Measurements from ENCODE around the gene PLEKHG4B. TPM values are rescaled to one million over a fixed set of nuclear protein-coding genes. Genes with fewer than 3 reads are reported as not detected.

Gene PLEKHG4B
- total RNA-seq, 3 donors from 2014 or later = 0.03 to 0.37 (median 0.05) TPM

GRCh38 chr5:167982-168660, 76.2 kb downstream of the PLEKHG4B start:
- peaks cover 4% of the 10 kb centered on the region for H3K27me3 Mint-ChIP-seq (ENCODE audit: low read depth)
- no peaks in the 10 kb centered on the region for H3K9me3 Mint-ChIP-seq
- no peak overlapping the region for H3K4me3 Mint-ChIP-seq
- ATAC-seq = no peak
- no peak for DNase-seq
- H3K36me3 Mint-ChIP-seq (ENCODE audit: insufficient read depth) = no peaks in the 10 kb centered on the region
- no peaks in the 10 kb centered on the region for H3K4me1 Mint-ChIP-seq (ENCODE audit: low read depth)

- H3K4me1 Mint-ChIP-seq (ENCODE audit: low read depth) = no peaks in the 10 kb centered on the region
- H3K4me3 Mint-ChIP-seq = no peak overlapping the region
- DNase-seq = no peak
- no peaks in the 10 kb centered on the region for H3K36me3 Mint-ChIP-seq (ENCODE audit: insufficient read depth)
- ATAC-seq = no peak
- peaks cover 7% of the 10 kb centered on the region for H3K27me3 Mint-ChIP-seq (ENCODE audit: low read depth)
- no peaks in the 10 kb centered on the region for H3K9me3 Mint-ChIP-seq
Observed at GRCh38 chr5:169071-169727, 77.2 kb downstream of the PLEKHG4B start.

DNA sequence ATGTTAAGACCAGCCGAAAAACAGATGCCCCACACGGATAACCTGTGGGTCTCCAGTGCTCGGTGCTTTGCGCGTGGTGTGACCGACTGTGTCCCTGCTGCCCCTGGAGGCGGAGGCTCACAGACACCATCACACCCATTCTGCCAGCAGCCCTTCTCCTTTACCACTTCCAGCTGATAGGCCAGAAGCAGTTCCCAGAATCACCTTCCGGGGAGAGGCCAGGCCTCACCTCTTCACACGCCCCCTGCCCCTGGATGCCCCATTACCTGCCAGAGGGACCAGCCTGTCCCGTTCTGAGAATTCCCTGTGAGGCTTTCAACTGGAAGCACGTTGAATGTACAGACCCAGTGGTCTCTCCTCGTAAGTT, 77.7 kb downstream of the PLEKHG4B start:
- DNase-seq = no peak
- no peak overlapping the region for H3K4me3 Mint-ChIP-seq
- no peaks in the 10 kb centered on the region for H3K9me3 Mint-ChIP-seq
- H3K36me3 Mint-ChIP-seq (ENCODE audit: insufficient read depth) = no peaks in the 10 kb centered on the region
- H3K27me3 Mint-ChIP-seq (ENCODE audit: low read depth) = peaks cover 7% of the 10 kb centered on the region
- no peak for ATAC-seq
- no peaks in the 10 kb centered on the region for H3K4me1 Mint-ChIP-seq (ENCODE audit: low read depth)

DNA sequence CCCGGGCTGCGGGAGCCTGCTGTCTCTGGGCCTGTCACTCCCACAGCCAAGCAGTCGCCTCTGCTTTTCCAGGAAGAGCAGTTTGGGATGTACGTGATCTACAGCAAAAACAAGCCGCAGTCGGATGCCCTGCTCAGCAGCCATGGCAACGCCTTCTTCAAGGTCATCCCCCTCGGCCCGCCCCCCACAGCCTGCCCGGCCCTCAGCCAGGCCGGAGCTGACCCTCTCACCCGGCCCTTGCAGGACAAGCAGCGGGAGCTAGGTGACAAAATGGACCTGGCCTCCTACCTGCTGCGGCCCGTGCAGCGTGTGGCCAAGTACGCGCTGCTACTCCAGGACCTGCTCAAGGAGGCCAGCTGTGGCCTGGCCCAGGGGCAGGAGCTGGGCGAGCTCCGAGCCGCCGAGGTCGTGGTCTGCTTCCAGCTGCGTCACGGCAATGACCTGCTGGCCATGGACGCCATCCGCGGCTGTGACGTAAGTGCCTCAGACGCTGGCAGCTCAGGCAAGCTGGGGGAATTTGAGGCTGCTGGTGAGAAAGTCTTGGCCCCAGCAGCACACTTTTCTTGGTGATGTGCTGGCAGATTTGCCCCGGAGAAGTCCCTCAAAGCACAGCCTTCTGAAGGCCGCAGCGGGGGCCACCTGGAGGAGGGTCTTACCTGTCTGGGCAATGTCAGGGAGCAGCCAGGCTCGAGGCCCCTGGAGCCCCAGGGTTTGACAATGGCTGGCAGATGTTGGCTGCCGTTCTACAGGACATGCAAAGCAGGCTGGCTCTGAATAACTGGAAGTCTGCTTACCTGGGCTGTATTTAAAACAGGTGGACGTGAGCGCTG, 79.2 kb downstream of the PLEKHG4B start:
- ATAC-seq (no peak), DNase-seq (no peak)
- Mint-ChIP-seq H3K4me1 (ENCODE audit: low read depth) (no peaks in the 10 kb centered on the region), H3K27me3 (ENCODE audit: low read depth) (peaks cover 7% of the 10 kb centered on the region), H3K36me3 (ENCODE audit: insufficient read depth) (no peaks in the 10 kb centered on the region), H3K4me3 (no peak overlapping the region), H3K9me3 (no peaks in the 10 kb centered on the region)

- Mint-ChIP-seq H3K9me3 (no peaks in the 10 kb centered on the region), H3K36me3 (ENCODE audit: insufficient read depth) (no peaks in the 10 kb centered on the region), H3K4me3 (no peak overlapping the region), H3K4me1 (ENCODE audit: low read depth) (no peaks in the 10 kb centered on the region), H3K27me3 (ENCODE audit: low read depth) (peaks cover 7% of the 10 kb centered on the region)
- no peak for DNase-seq
- ATAC-seq = no peak
Observed at GRCh38 chr5:171801-172331, 79.9 kb downstream of the PLEKHG4B start.

GRCh38 chr5:172421-172820, 80.5 kb downstream of the PLEKHG4B start:
- no peak overlapping the region for H3K4me3 Mint-ChIP-seq
- H3K36me3 Mint-ChIP-seq (ENCODE audit: insufficient read depth) = no peaks in the 10 kb centered on the region
- ATAC-seq (no peak), DNase-seq (no peak)
- H3K4me1 Mint-ChIP-seq (ENCODE audit: low read depth) = no peaks in the 10 kb centered on the region
- H3K9me3 Mint-ChIP-seq = no peaks in the 10 kb centered on the region
- H3K27me3 Mint-ChIP-seq (ENCODE audit: low read depth) = peaks cover 7% of the 10 kb centered on the region

DNA sequence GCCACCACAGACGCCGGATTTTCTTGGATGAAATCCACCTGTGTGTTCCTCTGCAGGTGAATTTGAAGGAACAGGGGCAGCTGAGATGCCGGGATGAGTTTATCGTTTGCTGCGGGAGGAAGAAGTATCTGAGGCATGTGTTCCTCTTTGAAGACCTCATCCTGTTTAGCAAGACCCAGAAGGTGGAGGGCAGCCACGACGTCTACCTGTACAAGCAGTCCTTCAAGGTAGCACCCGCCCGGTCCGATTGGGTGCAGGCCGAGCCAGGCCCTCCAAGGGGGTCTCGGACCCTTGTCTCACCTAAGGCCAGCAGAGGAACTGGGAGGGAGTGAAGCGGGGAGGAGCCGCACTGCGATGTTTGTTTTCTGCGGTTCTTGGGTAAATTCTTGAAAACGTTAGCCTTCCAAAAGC, 80.9 kb downstream of the PLEKHG4B start:
- H3K4me1 Mint-ChIP-seq (ENCODE audit: low read depth) = no peaks in the 10 kb centered on the region
- no peaks in the 10 kb centered on the region for H3K9me3 Mint-ChIP-seq
- DNase-seq (no peak), ATAC-seq (no peak)
- H3K4me3 Mint-ChIP-seq = no peak overlapping the region
- peaks cover 7% of the 10 kb centered on the region for H3K27me3 Mint-ChIP-seq (ENCODE audit: low read depth)
- no peaks in the 10 kb centered on the region for H3K36me3 Mint-ChIP-seq (ENCODE audit: insufficient read depth)

GRCh38 chr5:173392-174290, 81.7 kb downstream of the PLEKHG4B start:
- no peak for ATAC-seq
- no peaks in the 10 kb centered on the region for H3K4me1 Mint-ChIP-seq (ENCODE audit: low read depth)
- H3K36me3 Mint-ChIP-seq (ENCODE audit: insufficient read depth) = no peaks in the 10 kb centered on the region
- no peak for DNase-seq
- no peaks in the 10 kb centered on the region for H3K9me3 Mint-ChIP-seq
- no peak overlapping the region for H3K4me3 Mint-ChIP-seq
- peaks cover 7% of the 10 kb centered on the region for H3K27me3 Mint-ChIP-seq (ENCODE audit: low read depth)

GRCh38 chr5:174291-174600, 82.3 kb downstream of the PLEKHG4B start:
- Mint-ChIP-seq H3K36me3 (ENCODE audit: insufficient read depth) (no peaks in the 10 kb centered on the region), H3K4me1 (ENCODE audit: low read depth) (no peaks in the 10 kb centered on the region), H3K27me3 (ENCODE audit: low read depth) (peaks cover 7% of the 10 kb centered on the region), H3K9me3 (no peaks in the 10 kb centered on the region), H3K4me3 (no peak overlapping the region)
- DNase-seq (no peak), ATAC-seq (no peak)

- H3K4me3 Mint-ChIP-seq = no peak overlapping the region
- H3K9me3 Mint-ChIP-seq = no peaks in the 10 kb centered on the region
- no peak for DNase-seq
- H3K27me3 Mint-ChIP-seq (ENCODE audit: low read depth) = peaks cover 7% of the 10 kb centered on the region
- no peaks in the 10 kb centered on the region for H3K4me1 Mint-ChIP-seq (ENCODE audit: low read depth)
- H3K36me3 Mint-ChIP-seq (ENCODE audit: insufficient read depth) = no peaks in the 10 kb centered on the region
- ATAC-seq = no peak
Observed at GRCh38 chr5:174876-175465, 83.0 kb downstream of the PLEKHG4B start.

DNA sequence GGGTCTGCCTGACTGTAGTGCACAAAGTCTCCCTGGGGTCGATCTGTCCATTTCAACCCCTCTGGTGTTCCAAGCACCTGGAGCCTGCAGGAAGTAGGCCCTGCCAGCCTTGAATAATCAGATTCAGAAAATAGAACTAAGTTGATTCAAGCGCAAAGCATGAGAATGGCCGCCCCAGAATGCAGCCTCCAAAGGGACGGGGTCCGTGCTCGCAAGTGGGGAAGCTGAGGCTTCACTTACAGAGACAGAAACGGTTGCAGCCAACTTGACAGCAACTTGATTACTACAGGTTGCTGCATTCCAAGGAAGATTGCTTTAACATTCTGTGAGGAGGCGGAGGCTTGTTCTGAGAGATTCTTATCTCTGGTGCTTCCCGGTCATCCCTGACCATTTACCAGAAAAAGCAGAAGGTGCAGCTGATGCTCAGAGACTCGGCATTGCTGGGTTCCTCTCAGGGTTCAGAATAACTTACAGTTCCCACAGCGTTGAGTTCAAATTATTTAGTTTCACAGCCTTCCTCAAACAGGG, 84.4 kb downstream of the PLEKHG4B start:
- Mint-ChIP-seq H3K4me1 (ENCODE audit: low read depth) (no peaks in the 10 kb centered on the region), H3K27me3 (ENCODE audit: low read depth) (peaks cover 12% of the 10 kb centered on the region), H3K9me3 (no peaks in the 10 kb centered on the region), H3K36me3 (ENCODE audit: insufficient read depth) (no peaks in the 10 kb centered on the region), H3K4me3 (no peak overlapping the region)
- DNase-seq = no peak
- no peak for ATAC-seq

DNA sequence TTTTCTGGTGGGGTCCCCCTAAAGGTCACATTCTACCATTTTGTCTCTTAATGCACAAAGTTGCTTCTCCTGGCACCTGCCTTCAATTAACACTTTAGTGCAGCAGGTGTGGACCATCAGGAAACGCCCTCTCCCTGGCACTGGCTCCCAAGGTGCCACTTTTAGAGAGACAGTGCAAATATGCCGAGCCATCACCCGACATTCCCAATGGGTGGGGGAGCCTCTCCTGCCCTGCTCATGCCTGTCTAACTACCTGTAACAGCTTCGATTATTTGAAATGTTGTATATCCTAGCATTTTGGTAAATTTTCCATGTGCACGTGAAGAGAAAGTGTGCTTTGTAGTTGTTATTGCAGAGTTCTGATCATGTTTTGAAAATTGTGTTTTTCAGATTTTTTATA, 86.1 kb downstream of the PLEKHG4B start:
- Mint-ChIP-seq H3K9me3 (no peaks in the 10 kb centered on the region), H3K36me3 (ENCODE audit: insufficient read depth) (no peaks in the 10 kb centered on the region), H3K4me1 (ENCODE audit: low read depth) (no peaks in the 10 kb centered on the region), H3K4me3 (no peak overlapping the region), H3K27me3 (ENCODE audit: low read depth) (peaks cover 9% of the 10 kb centered on the region)
- no peak for DNase-seq
- no peak for ATAC-seq

DNA sequence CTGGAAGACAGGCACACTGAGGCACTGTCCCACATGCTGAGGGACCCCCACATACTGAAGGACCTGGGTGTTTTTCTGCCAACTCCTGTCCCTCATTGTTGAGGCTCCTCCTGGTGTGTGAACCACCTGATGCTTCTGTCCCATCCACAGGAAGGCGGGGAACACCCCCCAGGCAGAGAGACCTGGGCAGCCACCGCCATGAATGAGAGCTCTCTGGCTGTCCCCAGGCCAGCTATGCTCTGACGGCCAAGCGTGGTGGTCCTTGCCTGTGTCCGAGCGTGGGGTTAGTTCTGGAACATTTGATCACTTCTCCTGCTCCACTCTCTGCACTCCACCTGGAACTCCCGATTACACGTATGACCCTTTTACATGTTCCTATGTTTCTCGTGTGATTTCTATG, 87.4 kb downstream of the PLEKHG4B start:
- Mint-ChIP-seq H3K36me3 (ENCODE audit: insufficient read depth) (no peaks in the 10 kb centered on the region), H3K9me3 (no peaks in the 10 kb centered on the region), H3K27me3 (ENCODE audit: low read depth) (peaks cover 7% of the 10 kb centered on the region), H3K4me1 (ENCODE audit: low read depth) (no peaks in the 10 kb centered on the region), H3K4me3 (no peak overlapping the region)
- no peak for DNase-seq
- ATAC-seq = no peak

Measured in activated T-cell treated with anti-CD3 and anti-CD28 coated beads, Interleukin-2, amount 50 U/mL, for 4 hours (primary cell).